ENCODE measurements around the gene WLS. TPM values are rescaled to one million over a fixed set of nuclear protein-coding genes. Genes with fewer than 3 reads are reported as not detected.

WLS gene
- total RNA-seq, 1 experiment from 2014 or later = 26.7 TPM

DNA sequence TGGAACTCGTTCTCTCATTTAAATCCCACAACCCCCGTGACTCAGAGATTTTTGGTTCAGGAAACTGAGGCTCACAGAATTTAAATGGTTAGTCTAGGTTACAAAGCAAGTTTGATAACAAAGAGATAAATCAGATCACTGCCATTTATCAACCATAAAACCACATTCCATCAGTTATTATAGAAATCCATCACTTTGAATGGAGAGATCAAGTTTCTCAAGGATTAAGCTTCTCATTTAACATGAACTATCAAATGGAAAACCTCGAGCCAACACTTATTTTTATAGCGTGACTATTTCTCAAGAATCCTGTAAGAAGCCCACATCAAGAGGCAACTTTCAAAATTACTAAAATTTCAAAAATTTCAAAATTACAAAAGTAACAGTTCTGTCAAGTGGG, 11.9 kb downstream of the WLS start:
- peaks cover 12% of the 10 kb centered on the region for H3K4me1 ChIP-seq (replicated peaks)
- H3K27ac ChIP-seq = no peak overlapping the region
- DNase-seq (ENCODE audit: low read depth in 1 of 2, low spot score in 2 of 2) = no peak
- H3K4me3 ChIP-seq = no peak overlapping the region
- H3K27me3 ChIP-seq (replicated peaks) = no peaks in the 10 kb centered on the region
- H3K36me3 ChIP-seq = no peaks in the 10 kb centered on the region
- no peaks in the 10 kb centered on the region for H3K9me3 ChIP-seq (replicated peaks)

DNA sequence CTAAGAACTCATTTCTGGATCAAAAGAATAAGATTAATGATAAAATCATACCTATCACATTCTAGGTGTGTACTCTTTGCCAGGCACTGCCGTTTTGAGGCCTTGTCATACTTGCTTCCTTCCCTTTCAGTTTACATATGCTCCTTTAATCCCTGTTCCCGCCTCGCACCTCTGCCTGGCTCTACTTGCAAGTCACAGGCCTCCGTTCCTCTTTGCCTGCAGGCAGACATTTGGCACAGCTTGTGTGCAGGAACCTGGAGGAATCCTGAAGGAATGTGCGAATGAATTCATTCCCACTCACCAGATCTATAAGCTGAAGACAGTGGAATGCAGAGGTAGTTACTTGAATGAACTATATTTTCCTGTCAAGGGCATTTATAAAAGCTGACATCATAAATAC, 13.8 kb downstream of the WLS start:
- Histone ChIP-seq H3K36me3 (no peaks in the 10 kb centered on the region), H3K9me3 (replicated peaks) (no peaks in the 10 kb centered on the region), H3K27ac (no peak overlapping the region), H3K27me3 (replicated peaks) (no peaks in the 10 kb centered on the region), H3K4me1 (replicated peaks) (peaks cover 18% of the 10 kb centered on the region), H3K4me3 (no peak overlapping the region)
- DNase-seq (ENCODE audit: low read depth in 1 of 2, low spot score in 2 of 2) = no peak

DNA sequence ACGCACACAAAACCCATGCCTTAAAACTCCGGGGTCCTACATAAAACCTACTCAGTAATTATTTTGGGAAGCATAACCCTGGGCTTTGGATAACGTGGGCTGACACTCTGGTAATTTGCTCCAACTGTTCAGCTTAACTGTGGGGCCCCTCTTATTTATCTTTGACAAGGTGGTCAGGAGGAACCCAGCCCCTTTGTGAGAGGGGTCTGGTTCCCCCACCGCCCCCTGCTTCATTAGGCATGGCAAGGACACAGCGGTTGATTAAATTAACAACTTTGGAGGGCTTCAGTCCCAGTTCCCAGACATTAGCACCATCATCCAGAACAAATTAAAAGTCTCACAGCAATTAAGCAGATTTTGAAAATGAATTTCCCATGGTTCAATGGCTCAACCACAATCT, 14.7 kb downstream of the WLS start:
- no peaks in the 10 kb centered on the region for H3K9me3 ChIP-seq (replicated peaks)
- DNase-seq (ENCODE audit: low read depth in 1 of 2, low spot score in 2 of 2) = no peak
- H3K4me3 ChIP-seq = no peak overlapping the region
- H3K36me3 ChIP-seq = no peaks in the 10 kb centered on the region
- peaks cover 18% of the 10 kb centered on the region for H3K4me1 ChIP-seq (replicated peaks)
- no peaks in the 10 kb centered on the region for H3K27me3 ChIP-seq (replicated peaks)
- H3K27ac ChIP-seq = no peak overlapping the region

DNA sequence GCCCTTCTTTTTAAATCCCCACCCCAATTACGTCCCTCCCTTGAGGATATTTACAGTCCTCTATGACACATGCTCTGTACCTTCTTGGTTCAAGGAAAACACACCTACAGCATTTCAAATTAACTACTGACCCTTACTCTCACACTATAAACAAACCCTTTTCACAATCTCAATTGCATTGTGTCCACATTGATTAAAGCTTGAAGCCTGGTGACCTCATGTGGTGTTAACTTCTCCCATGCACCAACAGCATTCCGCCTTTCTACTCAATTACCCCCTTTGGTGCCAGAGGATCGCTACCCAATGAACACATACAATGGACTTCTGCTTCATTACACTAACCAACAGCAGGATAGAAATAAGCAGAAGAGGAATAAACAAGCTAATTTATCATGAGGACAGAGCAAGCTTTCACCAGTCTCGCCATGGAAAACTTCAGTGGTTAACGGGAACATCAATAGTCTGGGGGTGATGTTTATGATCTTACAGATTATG, 15.2 kb downstream of the WLS start:
- Histone ChIP-seq H3K27ac (no peak overlapping the region), H3K9me3 (replicated peaks) (no peaks in the 10 kb centered on the region), H3K27me3 (replicated peaks) (no peaks in the 10 kb centered on the region), H3K4me1 (replicated peaks) (peaks cover 14% of the 10 kb centered on the region), H3K36me3 (no peaks in the 10 kb centered on the region), H3K4me3 (no peak overlapping the region)
- no peak for DNase-seq (ENCODE audit: low read depth in 1 of 2, low spot score in 2 of 2)

DNA sequence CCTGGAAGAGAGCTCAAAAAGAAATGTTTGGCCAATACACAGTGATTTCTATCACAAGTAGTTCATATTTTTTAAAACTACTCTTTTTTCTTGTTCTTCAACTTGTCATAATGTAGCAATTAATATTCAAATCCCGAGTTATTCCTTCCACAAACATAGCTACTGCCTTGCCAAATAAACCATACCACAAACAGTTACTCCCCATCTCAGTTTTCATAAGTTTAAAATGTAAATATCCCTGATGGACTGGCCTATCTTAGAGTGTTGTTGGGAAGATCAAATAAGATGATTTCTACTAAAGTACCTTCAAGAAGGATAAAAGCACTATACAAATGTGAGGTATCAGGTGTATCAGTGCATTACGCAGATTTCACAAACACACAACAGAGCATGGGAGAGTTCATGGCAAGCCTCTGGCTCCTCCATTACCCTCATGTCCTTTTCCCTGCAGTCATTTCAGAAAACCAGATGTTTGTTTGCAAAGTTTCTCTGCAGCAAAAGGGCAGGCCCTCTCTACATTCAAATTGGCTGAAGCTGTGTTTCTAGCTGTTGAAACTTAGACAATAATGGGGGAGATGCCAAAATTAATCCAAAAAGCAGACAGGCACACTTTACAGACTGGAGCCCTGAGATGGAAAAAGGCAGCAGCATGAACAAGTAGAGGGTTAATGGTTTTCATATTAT, 16.1 kb downstream of the WLS start:
- Histone ChIP-seq H3K36me3 (no peaks in the 10 kb centered on the region), H3K27ac (no peak overlapping the region), H3K4me1 (replicated peaks) (peaks cover 6% of the 10 kb centered on the region), H3K27me3 (replicated peaks) (no peaks in the 10 kb centered on the region), H3K9me3 (replicated peaks) (no peaks in the 10 kb centered on the region), H3K4me3 (no peak overlapping the region)
- DNase-seq (ENCODE audit: low read depth in 1 of 2, low spot score in 2 of 2) = no peak

DNA sequence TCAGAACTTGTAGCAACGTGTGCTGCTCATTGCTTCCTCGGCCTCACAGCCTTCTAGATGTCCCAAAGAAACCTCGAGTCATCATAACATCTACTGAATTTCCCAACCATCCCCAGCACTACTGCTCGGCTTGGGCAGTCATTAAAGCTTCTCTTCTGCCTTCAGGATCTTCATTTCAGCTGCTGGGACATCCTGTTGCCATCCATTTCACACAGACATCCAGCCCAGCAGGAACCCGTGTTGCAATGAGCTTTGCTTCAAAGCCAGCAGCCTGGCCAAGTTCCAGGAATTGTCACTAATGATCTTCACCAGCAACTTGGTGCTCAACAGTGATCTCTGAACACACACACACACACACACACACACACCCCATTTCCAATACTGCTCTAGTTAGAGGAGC, 18.5 kb downstream of the WLS start:
- H3K36me3 ChIP-seq = no peaks in the 10 kb centered on the region

DNA sequence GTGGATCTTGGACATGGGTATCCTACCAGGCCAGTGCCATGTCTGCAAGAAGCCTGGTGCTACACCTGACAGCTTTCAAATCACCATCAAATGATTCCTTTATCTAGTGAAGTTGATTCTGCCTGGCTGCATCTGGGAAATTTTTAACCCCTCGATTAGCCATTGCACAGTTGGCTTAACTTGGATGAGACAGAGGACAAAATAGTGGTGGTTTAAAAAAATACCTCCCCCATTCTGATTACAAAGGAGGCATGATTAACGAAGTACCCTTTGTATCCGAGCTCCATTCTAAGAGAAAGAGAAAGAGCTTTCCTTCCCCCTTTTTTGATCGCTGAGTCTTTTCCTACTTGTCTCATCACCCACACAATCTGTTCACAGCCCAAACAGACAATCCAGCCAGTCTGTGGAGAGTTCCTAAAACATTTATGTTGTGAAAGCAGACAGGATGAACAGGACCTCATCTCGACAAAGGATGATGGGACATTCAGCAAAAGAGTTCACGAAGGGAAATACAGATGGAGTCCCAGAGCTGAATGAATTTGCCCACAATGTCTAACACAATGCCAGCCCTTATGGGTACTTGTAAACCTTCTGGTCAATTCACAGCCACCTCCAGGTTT, 20.5 kb downstream of the WLS start:
- Histone ChIP-seq H3K27me3 (replicated peaks) (no peaks in the 10 kb centered on the region), H3K4me3 (no peak overlapping the region), H3K9me3 (replicated peaks) (no peaks in the 10 kb centered on the region), H3K36me3 (no peaks in the 10 kb centered on the region), H3K27ac (no peak overlapping the region), H3K4me1 (replicated peaks) (peaks cover 28% of the 10 kb centered on the region)
- no peak for DNase-seq (ENCODE audit: low read depth in 1 of 2, low spot score in 2 of 2)

More for the DNA sequence above, 18.5 kb downstream of the WLS start:
- H3K4me1 ChIP-seq (replicated peaks) = peaks cover 18% of the 10 kb centered on the region
- H3K27ac ChIP-seq = no peak overlapping the region
- no peak for DNase-seq (ENCODE audit: low read depth in 1 of 2, low spot score in 2 of 2)
- no peak overlapping the region for H3K4me3 ChIP-seq
- H3K27me3 ChIP-seq (replicated peaks) = no peaks in the 10 kb centered on the region
- no peaks in the 10 kb centered on the region for H3K9me3 ChIP-seq (replicated peaks)

DNA sequence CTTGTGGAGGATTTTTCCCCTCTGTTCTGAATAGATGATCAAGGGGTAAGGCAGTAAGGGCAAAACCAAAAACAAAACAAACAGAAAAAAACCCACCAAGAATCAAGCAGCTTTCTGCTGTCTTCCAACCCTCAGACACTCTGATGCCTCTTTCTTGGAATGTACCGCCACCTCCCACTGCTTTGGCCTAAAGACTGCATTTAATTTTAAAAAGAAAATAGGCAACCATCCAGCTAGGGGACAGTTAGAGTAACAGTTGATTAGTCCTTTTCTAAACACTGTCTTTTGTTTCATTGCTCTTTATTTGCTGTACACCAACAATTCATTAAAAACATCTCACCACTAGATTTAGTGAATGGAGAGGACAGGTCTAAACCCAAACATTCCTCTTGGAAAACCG, 21.5 kb downstream of the WLS start:
- DNase-seq (ENCODE audit: low read depth in 1 of 2, low spot score in 2 of 2) = no peak
- no peak overlapping the region for H3K27ac ChIP-seq
- no peaks in the 10 kb centered on the region for H3K27me3 ChIP-seq (replicated peaks)
- no peak overlapping the region for H3K4me3 ChIP-seq
- H3K4me1 ChIP-seq (replicated peaks) = peaks cover 30% of the 10 kb centered on the region
- H3K36me3 ChIP-seq = no peaks in the 10 kb centered on the region
- H3K9me3 ChIP-seq (replicated peaks) = no peaks in the 10 kb centered on the region

DNA sequence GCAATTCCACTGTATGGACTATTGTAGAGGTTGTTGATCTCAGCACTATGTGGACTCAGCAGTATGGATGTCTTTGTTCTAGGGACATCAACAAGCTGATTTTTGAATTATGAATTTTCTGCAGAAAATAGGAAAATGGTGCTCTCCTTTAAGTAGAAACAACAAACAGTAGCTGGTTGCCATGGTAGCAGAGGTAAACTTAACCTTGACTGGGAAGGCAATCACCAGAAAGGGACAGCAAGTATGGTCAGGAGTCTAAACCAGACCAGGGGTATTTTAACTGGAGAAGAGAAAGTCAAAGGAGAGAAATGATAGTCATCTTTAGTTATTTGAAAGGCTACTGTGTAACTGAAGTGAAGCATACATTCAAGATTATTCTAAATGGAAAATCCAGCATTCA, 22.3 kb downstream of the WLS start:
- no peaks in the 10 kb centered on the region for H3K27me3 ChIP-seq (replicated peaks)
- DNase-seq (ENCODE audit: low read depth in 1 of 2, low spot score in 2 of 2) = no peak
- H3K4me1 ChIP-seq (replicated peaks) = peaks cover 30% of the 10 kb centered on the region
- no peaks in the 10 kb centered on the region for H3K9me3 ChIP-seq (replicated peaks)
- H3K27ac ChIP-seq = no peak overlapping the region
- no peak overlapping the region for H3K4me3 ChIP-seq
- H3K36me3 ChIP-seq = no peaks in the 10 kb centered on the region

DNA sequence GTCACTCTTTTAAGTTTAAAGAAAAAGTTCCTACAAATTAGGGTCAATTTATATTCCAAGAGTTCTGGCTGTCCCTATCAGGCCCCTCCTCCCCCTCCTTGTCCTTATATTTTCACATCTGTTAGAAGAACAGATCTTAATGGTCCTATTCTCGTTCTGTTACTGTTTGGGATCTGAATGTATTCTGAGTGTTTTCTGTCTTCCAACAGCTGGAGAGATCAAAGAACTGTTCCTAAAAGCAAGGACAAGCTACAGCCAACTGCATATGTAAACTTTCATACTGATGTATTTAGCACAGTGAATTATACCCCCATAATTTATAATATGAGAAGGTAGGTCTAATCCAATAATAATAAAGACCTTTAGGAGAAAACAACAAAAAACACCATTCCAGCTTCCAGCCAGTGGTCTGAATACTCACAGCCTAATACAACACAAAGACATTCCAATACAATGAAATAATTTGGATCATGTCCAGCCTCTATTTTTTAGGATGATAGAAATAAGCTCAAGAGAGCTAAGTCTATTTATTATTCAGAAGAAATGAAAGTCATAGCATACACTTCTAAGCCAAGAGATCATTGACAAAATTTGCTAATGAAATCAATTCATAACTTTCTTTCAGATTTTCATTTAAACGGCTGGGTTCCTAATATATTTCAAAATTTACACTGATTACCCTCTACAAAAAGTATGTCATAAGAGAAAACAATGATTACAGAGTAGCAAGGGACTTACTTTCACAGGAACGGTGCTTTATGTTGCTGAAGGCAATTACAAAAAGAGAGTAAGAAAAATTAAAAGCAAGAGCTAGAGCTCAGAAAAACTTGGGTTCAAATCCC, 25.3 kb downstream of the WLS start:
- H3K36me3 ChIP-seq = no peaks in the 10 kb centered on the region
- no peak overlapping the region for H3K4me3 ChIP-seq
- H3K4me1 ChIP-seq (replicated peaks) = peaks cover 27% of the 10 kb centered on the region
- DNase-seq (ENCODE audit: low read depth in 1 of 2, low spot score in 2 of 2) = peak in 1 of 2 experiments; percentile 49
- H3K27ac ChIP-seq = no peak overlapping the region
- H3K9me3 ChIP-seq (replicated peaks) = no peaks in the 10 kb centered on the region
- no peaks in the 10 kb centered on the region for H3K27me3 ChIP-seq (replicated peaks)

DNA sequence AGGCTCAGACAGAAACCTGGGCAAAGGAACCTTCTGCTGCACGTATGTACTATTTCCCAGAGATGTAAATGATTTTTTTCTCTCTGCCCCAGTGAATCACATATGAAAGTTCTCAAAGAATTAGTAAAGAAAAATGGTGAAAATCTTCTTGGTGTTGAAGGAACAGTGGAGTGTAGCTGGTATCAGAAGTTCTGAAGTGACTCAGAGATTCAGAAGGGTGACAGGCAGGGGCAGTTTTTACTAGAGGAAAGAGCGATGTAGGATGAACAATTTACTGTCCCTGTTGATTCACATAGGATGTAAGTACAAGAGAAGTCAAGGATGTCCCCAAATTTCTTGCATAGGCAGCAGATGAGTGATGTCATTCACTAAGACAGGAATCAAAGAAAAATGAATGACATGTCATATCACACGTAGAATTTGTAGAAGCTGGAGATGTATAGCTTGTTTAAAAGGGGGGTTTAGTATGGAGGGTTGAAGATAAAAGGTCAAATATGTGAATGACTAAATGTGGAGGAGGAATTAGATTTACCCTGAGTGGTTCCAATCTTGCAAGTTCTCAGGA, 26.4 kb downstream of the WLS start:
- Histone ChIP-seq H3K27ac (no peak overlapping the region), H3K4me1 (replicated peaks) (peaks cover 37% of the 10 kb centered on the region)
- DNase-seq (ENCODE audit: low read depth in 1 of 2, low spot score in 2 of 2) = no peak

DNA sequence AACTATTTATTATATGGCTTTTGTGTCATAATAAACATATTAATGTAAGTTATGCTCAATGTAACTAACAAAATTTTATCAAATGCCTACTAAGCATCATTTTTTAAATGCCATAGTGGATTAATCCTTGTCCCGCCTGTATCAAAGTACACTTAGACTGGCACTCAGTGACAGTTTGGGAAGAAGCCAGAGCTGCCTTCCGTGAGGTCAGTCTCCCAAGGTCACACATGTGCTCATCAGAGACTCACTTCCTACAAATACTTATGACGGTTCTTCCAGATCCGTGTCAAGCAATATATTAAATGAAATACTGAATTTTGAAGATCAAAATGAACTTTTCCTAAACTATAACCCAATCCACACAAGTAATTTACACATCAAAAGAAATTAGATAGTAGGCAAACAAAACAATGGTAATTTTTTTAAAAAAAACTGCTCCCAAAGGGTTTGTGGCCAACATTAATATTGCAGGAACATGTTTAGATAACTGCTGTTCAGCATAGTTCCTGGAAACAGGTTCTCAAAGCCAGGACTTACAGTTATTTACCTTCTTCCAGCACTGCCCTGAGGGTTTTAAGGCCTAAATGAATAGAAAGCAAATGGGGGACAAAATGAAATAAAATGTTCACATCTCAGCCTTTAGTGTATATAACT, 27.2 kb downstream of the WLS start:
- no peaks in the 10 kb centered on the region for H3K9me3 ChIP-seq (replicated peaks)

More for the DNA sequence above, 26.4 kb downstream of the WLS start:
- Histone ChIP-seq H3K9me3 (replicated peaks) (no peaks in the 10 kb centered on the region), H3K27me3 (replicated peaks) (no peaks in the 10 kb centered on the region), H3K4me3 (no peak overlapping the region), H3K36me3 (no peaks in the 10 kb centered on the region)

DNA sequence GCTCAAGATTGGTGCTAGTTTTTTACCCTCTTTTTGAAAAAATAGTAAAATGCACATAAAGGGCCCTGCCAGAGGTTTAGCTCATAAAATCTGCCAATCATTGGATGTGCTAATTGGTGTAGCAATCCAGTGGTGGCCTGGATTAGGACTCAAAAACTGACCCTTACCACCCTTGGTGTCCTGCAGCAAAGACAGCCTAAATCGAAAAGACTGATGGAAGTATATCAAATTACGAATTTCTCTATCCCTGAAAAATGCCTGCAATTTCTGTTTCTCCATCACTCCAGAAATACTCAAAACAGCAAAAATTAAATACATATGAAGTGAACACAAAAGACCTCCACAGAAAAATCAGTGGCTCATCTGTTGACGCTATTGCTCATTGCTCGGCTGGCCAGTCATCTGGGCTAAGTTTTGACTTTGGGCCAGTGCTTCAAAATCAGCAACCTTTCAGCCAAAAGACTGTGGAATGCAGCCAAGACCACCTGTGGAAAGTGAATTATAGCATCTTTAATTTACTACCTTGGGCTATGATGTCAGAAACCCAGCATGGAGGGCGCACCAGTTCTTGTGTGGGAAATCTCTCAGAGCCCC, 30.0 kb downstream of the WLS start:
- no peaks in the 10 kb centered on the region for H3K9me3 ChIP-seq (replicated peaks)
- H3K4me3 ChIP-seq = no peak overlapping the region
- no peaks in the 10 kb centered on the region for H3K36me3 ChIP-seq
- H3K4me1 ChIP-seq (replicated peaks) = peaks cover 46% of the 10 kb centered on the region
- no peaks in the 10 kb centered on the region for H3K27me3 ChIP-seq (replicated peaks)
- no peak overlapping the region for H3K27ac ChIP-seq
- DNase-seq (ENCODE audit: low read depth in 1 of 2, low spot score in 2 of 2) = no peak

More for the DNA sequence above, 27.2 kb downstream of the WLS start:
- H3K4me3 ChIP-seq = no peak overlapping the region
- H3K4me1 ChIP-seq (replicated peaks) = peaks cover 29% of the 10 kb centered on the region
- no peak for DNase-seq (ENCODE audit: low read depth in 1 of 2, low spot score in 2 of 2)
- no peak overlapping the region for H3K27ac ChIP-seq
- H3K27me3 ChIP-seq (replicated peaks) = no peaks in the 10 kb centered on the region
- H3K36me3 ChIP-seq = no peaks in the 10 kb centered on the region
